ENCODE results near the gene TMC5.

GRCh38 chr16:19468300-19468699 is 50.6 kb downstream of the TMC5 start:
- TF ChIP-seq EGR1 (IDR thresholded peaks at IDR 0.05; ENCODE audit: borderline replicate concordance, low read depth, low read length) (no peak), EP300 (IDR thresholded peaks at IDR 0.05; ENCODE audit: borderline replicate concordance in 1 of 2, low read depth in 2 of 2, low read length in 2 of 2) (no peak), POLR2A (IDR thresholded peaks at IDR 0.05; ENCODE audit: control extremely low read depth in 1 of 2, low read depth in 2 of 2, low read length in 2 of 2) (no peak), NRF1 (IDR thresholded peaks at IDR 0.05; ENCODE audit: low read depth, low read length) (no peak), CHD1 (IDR thresholded peaks at IDR 0.05; ENCODE audit: low read depth, low read length) (no peak), CTCF (IDR thresholded peaks at IDR 0.05; ENCODE audit: control extremely low read depth in 1 of 3, insufficient read depth in 1 of 3, low read depth in 1 of 3, low read length in 3 of 3) (no peak), TCF12 (IDR thresholded peaks at IDR 0.05; ENCODE audit: low read depth, low read length) (no peak), ATF3 (IDR thresholded peaks at IDR 0.05; ENCODE audit: insufficient read depth, low read depth, low read length) (no peak), USF2 (IDR thresholded peaks at IDR 0.05; ENCODE audit: low read length) (no peak), CBX5 (IDR thresholded peaks at IDR 0.05; ENCODE audit: low read depth, low read length) (no peak), POLR2AphosphoS5 (IDR thresholded peaks at IDR 0.05; ENCODE audit: low read depth, low read length) (no peak), SUZ12 (IDR thresholded peaks at IDR 0.05; ENCODE audit: low read length) (no peak)
